HCT116 (cell line): Measurements from ENCODE around the gene CEP120.
A peak's percentile ranks its signal among the peaks of the same experiment; 100 is the strongest.

ENCODE experiments used
- EZH2phosphoT487 ChIP-seq: fragments of 200-600 bp; IDR thresholded peaks from 2 replicates; pipeline ENCODE4 v1.6.1; 2018; ENCODE audit warnings: antibody characterized with exemption, borderline replicate concordance
- POLR2AphosphoS5 ChIP-seq: IDR thresholded peaks from 2 replicates; pipeline ENCODE4 v1.6.1; 2011; ENCODE audit warnings: mild to moderate bottlenecking, low read depth, low read length, moderate library complexity
- SRF ChIP-seq: IDR thresholded peaks from 2 replicates; pipeline ENCODE4 v1.6.1; 2012; ENCODE audit warnings: low read depth
- TF ChIP-seq, protein P1 (sequence below), 3 experiments: fragments of 200-600 bp in 1 of 3; sonication (generic) in 1 of 3; IDR thresholded peaks in 2 of 3; conservative IDR thresholded peaks in 1 of 3; 2 replicates each; pipeline ENCODE4 v1.5.1; 2012 to 2017; ENCODE audit warnings: low read depth in 2 of 3, low read length in 2 of 3, antibody characterized with exemption in 1 of 3, borderline replicate concordance in 1 of 3, control low read depth in 1 of 3, mild to moderate bottlenecking in 1 of 3, mixed read lengths in 1 of 3, mixed run types in 1 of 3, moderate library complexity in 1 of 3; ENCODE audit not compliant: insufficient read depth in 1 of 3

GRCh38 chr5:123455640-123456039 lies 32.4 kb upstream of the CEP120 start:
- TF ChIP-seq EZH2phosphoT487 = no peak
- TF ChIP-seq, protein P1, sequence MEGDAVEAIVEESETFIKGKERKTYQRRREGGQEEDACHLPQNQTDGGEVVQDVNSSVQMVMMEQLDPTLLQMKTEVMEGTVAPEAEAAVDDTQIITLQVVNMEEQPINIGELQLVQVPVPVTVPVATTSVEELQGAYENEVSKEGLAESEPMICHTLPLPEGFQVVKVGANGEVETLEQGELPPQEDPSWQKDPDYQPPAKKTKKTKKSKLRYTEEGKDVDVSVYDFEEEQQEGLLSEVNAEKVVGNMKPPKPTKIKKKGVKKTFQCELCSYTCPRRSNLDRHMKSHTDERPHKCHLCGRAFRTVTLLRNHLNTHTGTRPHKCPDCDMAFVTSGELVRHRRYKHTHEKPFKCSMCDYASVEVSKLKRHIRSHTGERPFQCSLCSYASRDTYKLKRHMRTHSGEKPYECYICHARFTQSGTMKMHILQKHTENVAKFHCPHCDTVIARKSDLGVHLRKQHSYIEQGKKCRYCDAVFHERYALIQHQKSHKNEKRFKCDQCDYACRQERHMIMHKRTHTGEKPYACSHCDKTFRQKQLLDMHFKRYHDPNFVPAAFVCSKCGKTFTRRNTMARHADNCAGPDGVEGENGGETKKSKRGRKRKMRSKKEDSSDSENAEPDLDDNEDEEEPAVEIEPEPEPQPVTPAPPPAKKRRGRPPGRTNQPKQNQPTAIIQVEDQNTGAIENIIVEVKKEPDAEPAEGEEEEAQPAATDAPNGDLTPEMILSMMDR (IDR thresholded peaks at IDR 0.05 in 2 of 3, conservative IDR thresholded peaks at IDR 0.05 in 1 of 3; ENCODE audit: borderline replicate concordance in 1 of 3, insufficient read depth in 1 of 3, low read depth in 2 of 3, low read length in 2 of 3) = peak in 2 of 3 experiments; percentile 49 to 54; a peak in 4 of 6 replicates
- no peak for TF ChIP-seq SRF
- TF ChIP-seq POLR2AphosphoS5 = no peak
